Skin epidermis (tissue), 12 donors: Measurements from ENCODE around the gene FOXN3.
"Not testable (repeated sequence)": the region's sequence is repeated elsewhere in the genome, so short reads cannot be mapped to it uniquely, and the experiment has no call there.

ENCODE experiments used
- H3K27ac ChIP-seq, 21 experiments: fragments of 200-600 bp; sonication (generic) in 11 of 21; one replicate each; pipeline ENCODE4 v1.5.0; 2020; ENCODE audit warnings: mild to moderate bottlenecking in 3 of 21, inconsistent platforms in 2 of 21, moderate library complexity in 2 of 21
- H3K4me3 ChIP-seq, 7 experiments: fragments of 200-600 bp; sonication (generic) in 2 of 7; one replicate each; pipeline ENCODE4 v1.5.0; 2020; ENCODE audit warnings: inconsistent platforms in 2 of 7, mild to moderate bottlenecking in 2 of 7, moderate library complexity in 1 of 7

FOXN3 gene

DNA sequence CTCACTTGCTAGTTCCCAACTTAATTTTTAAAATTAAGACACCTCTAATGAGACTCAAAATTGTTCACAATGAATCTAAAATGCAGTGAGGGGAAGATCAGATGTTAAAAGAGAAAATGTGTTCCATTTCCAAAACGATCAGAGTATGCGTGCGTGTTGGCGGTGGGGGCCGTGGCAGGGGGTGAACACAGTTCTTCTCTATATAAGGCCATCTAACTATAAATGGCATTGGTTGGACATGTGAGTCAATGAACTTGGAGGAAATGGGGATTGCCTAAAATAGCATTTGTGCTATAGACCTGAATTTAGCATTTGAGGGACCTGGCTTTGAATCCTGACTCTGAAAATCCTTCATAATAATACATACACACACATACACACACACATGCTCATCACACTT is 149.4 kb downstream of the FOXN3 start:
- H3K4me3 ChIP-seq, result no peak overlapping the region
- H3K27ac ChIP-seq, result no peak overlapping the region

DNA sequence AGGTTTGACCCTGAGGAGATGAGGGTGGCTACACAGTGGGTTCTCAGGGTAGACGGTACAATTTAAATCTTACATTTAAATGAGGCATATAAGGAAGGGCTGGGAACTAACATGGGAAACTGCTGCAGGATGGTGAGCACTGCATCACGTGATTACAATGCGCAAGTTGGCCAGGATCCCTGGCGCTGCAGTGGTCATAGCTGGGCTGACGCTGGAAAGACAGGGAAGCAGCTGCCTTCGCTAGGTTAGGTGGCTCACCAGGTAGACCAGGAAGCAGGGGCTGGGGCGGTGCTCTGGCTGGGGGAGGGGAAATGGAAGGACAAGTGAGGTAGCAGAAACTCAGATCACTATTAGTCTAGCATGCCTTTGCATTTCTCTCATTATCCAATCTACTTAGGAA is 149.9 kb downstream of the FOXN3 start:
- H3K27ac ChIP-seq, result no peak overlapping the region
- H3K4me3 ChIP-seq, result no peak overlapping the region

DNA sequence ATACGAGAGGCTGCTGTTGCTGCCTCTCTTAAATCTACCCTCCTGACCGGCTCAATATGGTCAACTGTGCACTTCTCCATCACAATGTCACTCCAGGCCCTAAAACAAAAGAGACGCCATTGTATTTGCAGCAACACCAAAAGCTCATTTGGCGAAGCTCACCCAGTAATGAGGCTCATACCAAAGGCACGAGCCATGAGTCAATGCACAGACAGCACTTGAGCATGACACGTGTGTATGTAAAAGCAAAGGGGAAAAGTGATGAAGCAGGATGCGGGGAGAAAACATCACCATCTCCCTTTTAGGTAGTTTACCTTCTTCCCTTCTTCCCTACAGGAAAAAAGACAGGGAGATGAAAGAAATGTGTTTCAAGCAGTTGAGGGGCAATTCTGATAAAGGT is 150.3 kb downstream of the FOXN3 start:
- no peak overlapping the region for H3K27ac ChIP-seq
- H3K4me3 ChIP-seq, result no peak overlapping the region

DNA sequence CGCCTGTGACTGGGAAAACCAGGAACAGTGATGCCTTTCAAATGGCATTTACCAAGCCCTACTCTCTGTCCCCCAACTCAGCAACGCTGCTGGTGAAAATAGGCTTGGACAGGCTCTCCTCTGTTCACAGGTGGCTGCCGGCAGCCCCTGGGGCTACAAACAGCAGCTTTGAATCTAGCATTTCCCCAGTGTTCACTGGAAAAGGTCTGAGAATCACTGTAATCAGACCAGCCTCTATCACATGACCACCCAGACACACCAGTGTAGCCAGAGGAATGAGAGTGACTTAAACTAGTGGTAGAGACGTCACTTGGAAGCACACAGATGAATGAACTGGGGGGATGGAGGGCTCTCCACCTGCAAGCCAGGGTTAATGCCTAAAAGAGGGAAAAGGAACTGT is 151.8 kb downstream of the FOXN3 start:
- no peak overlapping the region for H3K27ac ChIP-seq
- no peak overlapping the region for H3K4me3 ChIP-seq

DNA sequence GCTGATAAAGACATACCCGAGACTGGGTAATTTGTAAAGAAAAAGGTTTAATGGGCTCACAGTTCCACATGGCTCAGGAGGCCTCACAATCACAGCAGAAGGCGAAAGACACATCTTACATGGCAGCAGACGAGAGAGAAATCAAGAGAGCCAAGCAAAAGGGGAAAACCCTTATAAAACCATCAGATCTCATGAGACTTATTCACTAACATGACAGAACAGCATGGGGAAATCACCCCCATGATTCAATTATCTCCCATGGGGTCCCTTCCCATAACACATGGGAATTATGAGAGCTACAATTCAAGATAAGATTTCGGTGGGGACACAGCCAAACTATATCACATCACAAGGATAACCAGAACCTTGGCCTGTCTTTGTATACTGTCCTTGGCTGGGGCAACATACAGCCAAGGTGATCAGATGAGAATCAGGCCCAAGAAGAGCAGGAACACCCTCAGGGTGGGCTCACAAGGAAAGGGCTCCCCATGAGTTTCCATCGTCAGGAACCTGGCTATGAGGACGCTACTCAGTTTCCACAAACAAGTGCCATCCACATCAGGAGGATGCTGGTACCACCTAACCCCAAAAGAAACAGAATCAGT is 152.7 kb downstream of the FOXN3 start:
- H3K27ac ChIP-seq, result no peak overlapping the region
- no peak overlapping the region for H3K4me3 ChIP-seq

DNA sequence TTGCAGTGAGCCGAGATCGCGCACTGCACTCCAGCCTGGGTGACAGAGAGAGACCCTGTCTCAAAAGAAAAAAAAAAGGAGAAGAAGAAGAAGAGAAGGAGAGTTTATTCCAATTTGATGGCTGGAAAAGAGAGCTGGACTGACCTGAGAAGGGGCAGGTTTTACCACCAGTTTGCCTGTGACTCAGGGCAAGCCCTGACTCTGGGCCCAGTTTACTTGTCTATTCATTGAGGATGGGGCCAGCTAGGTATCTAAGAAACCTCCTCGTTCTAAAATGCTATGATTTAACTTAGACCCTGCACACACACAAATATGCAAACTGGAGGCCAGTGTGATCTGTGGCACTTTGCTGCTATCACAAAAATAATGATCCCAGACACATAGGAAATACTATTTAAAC is 155.0 kb downstream of the FOXN3 start:
- H3K27ac ChIP-seq, result no peak overlapping the region

DNA sequence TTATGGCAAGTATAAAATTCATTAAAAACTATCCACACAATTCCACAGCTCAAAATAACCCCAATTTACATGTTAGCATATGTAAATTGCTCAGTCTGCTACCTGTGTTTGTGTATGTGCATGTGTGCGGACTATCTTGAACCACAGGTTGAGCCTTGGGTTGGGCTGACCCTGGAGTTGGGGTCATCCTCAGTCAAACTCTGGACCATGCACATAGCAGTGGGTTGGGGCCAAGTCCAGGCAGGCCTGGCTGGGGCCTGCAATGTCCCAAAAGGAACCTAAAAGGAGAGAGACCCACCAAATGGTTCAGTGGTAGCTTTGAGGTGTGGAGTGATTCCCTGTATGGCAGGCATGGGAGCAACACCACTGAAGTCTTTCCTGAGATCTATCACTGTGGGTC is 156.1 kb downstream of the FOXN3 start:
- no peak overlapping the region for H3K27ac ChIP-seq
- H3K4me3 ChIP-seq, result no peak overlapping the region

More for the DNA sequence above, 155.0 kb downstream of the FOXN3 start:
- no peak overlapping the region for H3K4me3 ChIP-seq

DNA sequence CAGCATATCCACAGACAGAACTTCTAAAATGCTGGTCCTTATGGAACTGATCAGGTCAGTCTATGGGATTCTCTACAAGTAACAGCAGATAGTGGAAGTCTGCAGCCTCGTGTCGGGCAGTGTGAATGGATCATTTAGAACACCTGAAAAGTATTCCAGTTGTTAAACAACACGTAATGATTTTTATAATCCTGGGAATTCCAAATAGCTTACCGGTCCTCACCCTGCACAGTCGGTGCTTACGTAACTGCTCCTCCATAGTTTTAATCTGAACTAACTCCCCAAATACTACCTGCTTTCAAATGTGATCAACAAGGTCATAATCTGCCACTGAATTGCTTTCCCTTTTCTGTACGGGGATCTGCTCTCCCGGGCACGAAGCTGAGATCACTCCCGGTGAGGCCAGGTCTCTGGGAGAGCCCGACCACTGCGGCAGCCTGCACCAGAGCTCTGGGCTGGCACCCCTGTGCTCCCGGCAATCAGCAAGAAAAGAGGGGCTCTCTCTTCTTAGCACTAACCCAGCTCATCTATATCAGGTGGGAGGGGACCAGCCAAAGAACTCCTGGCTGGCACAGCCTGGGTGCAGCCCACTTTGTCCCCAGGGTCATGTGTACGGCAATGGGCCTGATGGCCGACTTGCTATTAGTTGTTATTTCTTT is 157.0 kb downstream of the FOXN3 start:
- no peak overlapping the region for H3K4me3 ChIP-seq
- H3K27ac ChIP-seq, result no peak overlapping the region

DNA sequence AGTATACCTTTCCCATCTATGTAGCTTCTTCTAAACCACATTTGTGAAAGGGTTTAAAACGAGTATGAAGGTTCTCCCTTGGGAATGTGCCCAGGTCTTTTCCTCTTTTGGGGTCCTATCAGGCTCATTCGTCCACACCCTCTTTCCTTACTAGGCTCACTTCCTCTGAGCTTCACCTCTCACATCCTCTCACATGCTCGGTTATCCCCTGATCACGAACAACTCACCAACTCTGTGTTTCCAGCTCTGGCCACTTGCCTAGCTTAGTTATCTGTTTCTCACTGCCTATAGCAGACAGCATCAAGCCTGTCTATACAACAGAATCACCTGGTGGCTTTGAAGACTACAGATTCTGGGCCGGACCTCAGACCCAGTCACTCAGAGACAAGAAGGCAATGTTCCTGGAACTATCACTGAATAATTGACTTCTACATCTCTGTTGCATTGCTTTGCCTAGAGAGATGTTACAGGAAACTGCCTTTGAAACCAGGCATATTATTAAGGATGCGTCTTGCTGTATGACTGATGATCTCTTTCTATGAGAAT is 158.2 kb downstream of the FOXN3 start:
- Histone ChIP-seq H3K4me3 (no peak overlapping the region), H3K27ac (no peak overlapping the region)

DNA sequence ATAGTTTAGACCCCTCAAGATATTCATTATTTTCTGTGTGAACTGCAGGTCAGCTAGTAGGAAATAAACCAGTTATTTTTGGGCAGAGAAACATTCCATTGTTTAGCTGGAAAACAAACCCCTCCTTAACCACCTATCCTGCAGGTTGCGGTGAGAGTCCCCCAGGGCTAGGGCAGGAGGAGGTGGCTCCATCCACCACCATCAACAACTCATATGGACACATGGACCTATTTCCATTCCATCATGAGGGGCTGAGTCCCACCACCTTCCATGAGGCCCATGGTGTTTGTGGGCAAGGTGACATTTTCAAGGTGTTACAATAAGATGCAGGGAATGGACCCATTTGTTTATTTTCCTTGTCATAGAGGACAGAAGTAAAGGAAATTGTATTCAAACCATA is 160.1 kb downstream of the FOXN3 start:
- no peak overlapping the region for H3K27ac ChIP-seq

DNA sequence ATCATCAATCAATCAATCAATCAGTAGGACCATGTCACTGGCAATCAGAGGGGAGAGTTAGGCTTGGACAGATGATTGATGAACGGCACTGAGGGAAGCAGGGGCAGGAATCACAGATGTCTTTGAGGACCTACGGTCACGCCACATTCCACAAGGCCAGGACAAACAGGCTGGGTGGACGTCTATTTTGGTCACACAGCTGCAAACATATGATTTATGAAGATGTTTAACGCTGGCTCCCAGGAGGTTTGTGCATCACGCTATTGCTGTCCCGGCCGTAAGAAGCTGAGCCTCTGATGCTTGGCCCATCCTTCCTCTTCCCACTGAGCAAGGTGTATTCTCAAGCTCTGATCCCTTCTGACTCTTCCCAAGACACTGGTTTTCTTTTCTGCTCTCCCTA is 160.8 kb downstream of the FOXN3 start:
- Histone ChIP-seq H3K27ac (no peak overlapping the region), H3K4me3 (no peak overlapping the region)

More for the DNA sequence above, 160.1 kb downstream of the FOXN3 start:
- H3K4me3 ChIP-seq, result no peak overlapping the region

DNA sequence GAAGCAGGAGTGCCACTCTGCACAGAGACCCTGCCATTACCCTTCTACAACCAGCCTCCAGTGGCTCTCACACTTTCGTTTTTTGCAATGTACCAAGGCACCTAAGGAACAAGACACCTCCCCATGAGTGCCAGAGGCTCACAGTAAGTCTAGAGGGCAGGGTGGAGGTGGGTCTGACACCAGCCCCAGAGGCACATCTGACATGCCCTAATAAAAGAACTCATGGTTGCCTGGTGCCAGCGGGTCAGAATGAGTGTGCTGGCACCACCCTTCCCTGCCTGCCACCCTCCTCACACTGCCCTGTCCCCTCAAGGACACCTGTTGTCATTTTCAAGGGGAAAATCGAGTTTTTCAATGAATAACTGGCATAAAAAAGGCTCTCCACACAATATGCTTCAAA is 161.2 kb downstream of the FOXN3 start:
- no peak overlapping the region for H3K27ac ChIP-seq
- no peak overlapping the region for H3K4me3 ChIP-seq

DNA sequence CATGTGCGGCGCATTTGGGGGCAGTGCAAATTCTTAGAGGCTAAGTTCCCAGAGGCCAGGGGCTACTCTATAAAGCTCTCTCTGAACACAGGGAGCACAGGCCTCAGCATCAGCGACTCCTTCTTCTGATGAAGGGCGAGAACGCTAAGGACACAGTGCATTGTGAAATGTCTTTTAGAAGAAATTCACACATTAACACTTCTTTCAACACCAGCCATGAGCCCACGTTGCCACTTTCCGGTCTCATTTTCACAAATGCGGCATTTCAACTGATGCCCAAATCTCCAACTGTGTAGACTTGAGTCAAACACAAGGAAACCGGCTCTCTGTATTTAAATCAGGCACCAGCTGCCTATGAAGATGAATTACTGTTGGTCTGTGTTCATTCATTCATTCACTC is 162.0 kb downstream of the FOXN3 start:
- H3K27ac ChIP-seq, result no peak overlapping the region
- no peak overlapping the region for H3K4me3 ChIP-seq

DNA sequence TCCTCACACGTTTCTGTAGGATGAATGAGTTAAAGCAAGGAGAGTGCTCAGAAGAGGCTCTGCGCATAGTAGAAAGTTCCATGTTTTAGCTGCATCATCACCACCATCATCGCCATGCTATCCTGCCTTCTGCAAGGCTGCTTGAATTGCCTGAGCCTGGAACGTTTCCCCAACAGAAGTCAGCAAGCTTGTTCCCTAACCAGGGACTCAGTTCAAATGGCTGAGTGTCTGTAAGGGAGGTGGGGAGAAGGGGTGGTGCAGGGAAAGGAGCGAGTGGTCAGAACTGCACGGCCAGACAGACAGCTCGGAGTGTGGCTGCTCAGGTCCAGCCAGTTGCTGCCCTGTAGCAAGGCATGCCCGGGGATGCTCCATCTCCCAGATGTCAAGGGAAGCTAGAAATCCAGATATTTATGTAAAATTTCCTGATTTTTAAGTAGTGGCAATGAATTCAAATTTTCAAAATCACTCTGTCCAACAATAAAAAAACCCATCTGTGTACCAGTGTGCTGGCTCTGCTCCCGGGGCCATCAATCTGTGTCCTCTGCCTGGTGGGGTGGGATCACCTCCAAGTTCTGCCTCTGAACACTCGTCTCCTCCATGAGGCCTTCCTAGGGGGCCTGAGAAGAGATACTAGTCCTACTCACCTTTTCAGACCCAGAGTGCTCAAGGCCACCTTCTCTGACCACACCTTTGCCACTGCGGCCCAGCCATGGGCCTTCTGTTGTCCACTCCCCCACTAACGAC is 162.7 kb downstream of the FOXN3 start:
- H3K4me3 ChIP-seq, result no peak overlapping the region
- H3K27ac ChIP-seq, result no peak overlapping the region

DNA sequence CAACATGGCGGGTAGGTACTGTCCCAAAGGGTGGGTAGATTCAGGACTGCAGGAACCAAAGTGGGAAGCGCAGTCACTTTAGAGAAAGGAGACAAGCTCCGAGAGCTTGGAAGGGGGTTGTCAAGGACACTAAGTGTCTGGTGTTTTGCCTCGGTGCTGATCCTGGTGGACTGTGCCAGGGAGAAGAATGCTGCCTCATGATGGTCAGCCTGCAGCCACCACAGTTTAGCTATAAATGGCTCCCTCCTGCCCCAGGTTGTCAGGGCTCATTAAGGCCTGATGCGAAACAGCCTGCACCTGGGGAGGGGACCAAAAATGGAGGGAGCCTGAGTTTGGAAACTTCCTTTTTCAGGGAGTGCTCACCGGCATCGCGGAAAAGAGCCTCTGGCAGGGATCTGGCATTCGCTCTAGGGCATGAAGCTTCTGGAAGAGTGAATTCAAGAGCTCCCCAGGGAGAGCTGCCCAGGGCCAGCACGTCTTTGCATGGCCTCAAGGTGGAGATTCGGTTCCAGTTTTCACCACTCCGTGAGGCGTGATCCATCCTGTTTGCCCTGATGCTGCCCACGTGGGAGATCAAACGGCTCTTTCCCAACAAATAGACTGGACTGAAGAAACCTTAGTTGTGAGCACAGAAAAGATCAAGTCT is 164.0 kb downstream of the FOXN3 start:
- no peak overlapping the region for H3K4me3 ChIP-seq
- no peak overlapping the region for H3K27ac ChIP-seq

DNA sequence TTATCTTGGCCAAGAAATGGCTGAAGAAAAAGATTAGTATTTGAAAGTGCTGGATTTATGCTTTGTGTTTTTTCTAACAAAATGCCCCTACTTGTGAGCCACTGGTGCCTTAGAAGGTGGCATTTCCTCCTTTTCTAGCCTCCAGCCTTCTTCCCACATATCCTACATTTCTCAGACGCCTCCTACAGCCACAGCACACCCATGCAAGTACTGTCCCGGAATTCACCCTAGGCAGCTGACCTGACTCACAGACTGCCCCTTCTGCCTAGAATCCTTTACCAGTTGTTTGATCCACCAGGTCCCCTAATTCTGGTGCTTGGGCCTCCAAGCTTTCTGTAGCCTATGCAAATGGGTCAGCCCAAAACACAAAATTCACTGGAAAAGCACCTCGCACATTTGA is 166.0 kb downstream of the FOXN3 start:
- H3K27ac ChIP-seq, result no peak overlapping the region

DNA sequence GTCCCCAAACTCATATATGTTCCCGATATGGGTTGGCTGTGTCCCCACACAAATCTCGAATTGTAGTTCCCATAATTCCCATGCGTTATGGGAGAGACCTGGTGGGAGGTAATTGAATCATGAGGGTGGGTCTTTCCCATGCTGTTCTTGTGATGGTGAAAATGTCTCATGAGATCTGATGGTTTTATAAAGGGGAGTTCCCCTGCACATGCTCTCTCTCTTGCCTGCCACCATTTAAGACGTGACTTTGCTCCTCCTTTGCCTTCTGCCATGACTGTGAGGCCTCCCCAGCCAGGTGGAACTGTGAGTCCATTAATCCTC is 166.4 kb downstream of the FOXN3 start:
- not testable (repeated sequence) for H3K4me3 ChIP-seq, H3K27ac ChIP-seq

More for the DNA sequence above, 166.0 kb downstream of the FOXN3 start:
- H3K4me3 ChIP-seq, result no peak overlapping the region

DNA sequence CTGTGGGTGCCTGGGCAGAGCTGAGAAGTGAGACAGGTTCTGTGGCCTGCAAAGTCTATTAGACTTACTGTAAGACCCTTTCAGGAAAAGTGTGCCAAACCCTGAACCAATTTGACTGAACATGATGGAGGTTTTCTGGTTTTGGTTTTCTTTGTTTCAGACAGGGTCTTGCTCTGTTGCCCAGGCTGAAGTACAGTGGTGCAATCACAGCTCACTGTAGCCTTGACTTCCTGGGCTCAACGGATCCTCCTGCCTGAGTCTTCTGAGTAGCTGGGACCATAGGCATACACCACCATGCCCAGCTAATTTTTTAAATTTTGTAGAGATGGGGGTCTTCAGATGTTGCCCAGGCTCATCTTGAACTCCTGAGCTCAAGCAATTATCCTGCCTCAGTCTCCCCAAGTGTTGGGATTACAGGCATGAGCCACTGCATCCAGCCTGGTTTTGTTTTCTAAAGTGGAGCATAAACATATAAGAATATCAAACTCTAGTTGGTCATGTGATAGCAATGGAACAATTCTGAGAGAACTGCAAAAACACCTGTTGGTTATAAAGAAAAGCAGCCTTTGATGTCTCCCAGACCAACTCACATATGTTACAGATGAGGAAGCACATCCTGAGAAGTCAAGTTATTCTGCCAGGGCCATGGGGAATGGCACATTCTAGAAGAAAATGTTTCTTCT is 166.9 kb downstream of the FOXN3 start:
- Histone ChIP-seq H3K4me3 (no peak overlapping the region), H3K27ac (no peak overlapping the region)

DNA sequence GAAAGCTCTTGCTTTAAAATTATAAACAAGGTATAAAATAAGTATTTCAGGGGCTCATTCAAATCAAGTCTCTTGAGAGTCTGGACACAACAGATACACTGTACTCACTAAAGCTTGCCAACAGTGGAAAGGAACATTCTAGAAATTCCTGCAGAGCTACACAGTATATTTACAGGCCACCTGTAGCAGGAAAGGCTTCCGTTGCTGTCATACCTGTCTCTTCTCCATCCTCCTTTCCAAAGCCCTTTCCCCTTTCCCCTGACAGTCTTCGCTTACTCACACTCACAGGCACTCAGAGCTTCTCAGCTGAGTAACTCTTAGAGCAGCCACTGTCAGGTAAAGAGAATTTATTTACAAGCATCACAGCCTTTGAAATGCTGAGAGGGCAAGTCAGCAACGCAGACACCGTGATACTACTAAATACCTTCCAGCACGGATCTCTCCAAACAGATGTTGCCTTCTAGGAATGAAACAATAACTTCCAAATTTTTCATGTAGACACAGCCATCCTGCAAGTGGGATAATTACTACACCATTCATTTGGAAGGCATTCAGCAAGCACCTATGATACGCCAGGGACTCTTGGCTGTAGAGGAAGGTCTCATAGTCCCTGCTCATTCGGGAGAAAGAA is 167.9 kb downstream of the FOXN3 start:
- H3K4me3 ChIP-seq, result no peak overlapping the region
- no peak overlapping the region for H3K27ac ChIP-seq
